Breast epithelium (tissue), 4 donors: ENCODE results near the gene UNC93B1. TPM values are rescaled to one million over a fixed set of nuclear protein-coding genes. Genes with fewer than 3 reads are reported as not detected.
A peak's percentile ranks its signal among the peaks of the same experiment; 100 is the strongest.

Experiments
- DNase-seq, 2 donors: peaks; one replicate each; pipeline ENCODE4 v3.0.0-alpha.2; 2019; ENCODE audit warnings: low spot score in 2 of 2
- H3K27ac ChIP-seq, 2 donors: fragments of 200-600 bp; sonication (generic) in 1 of 2; one replicate each; pipeline ENCODE4 v1.5.1; 2016 to 2019; ENCODE audit warnings: mild to moderate bottlenecking in 1 of 2
- H3K27me3 ChIP-seq, 2 donors: fragments of 200-600 bp; sonication (generic) in 1 of 2; one replicate each; pipeline versions ENCODE4 v1.5.1 to v1.6.0; 2017 to 2019; ENCODE audit warnings: control low read depth in 1 of 2, mild to moderate bottlenecking in 1 of 2
- H3K36me3 ChIP-seq: fragments of 200-600 bp; one replicate; pipeline ENCODE4 v1.5.1; 2019
- H3K4me1 ChIP-seq, 2 donors: fragments of 200-600 bp; sonication (generic); one replicate each; pipeline ENCODE4 v1.5.1; 2016 to 2019; ENCODE audit warnings: control low read depth in 1 of 2
- H3K4me3 ChIP-seq, 3 donors: fragments of 200-600 bp; sonication (generic); 1 replicate in 2 of 3; 2 replicates in 1 of 3; pipeline ENCODE4 v1.5.1; 2016 to 2019; ENCODE audit warnings: mild to moderate bottlenecking in 3 of 3, moderate library complexity in 2 of 3
- H3K9me3 ChIP-seq, 2 donors: fragments of 200-600 bp; sonication (generic) in 1 of 2; one replicate each; pipeline ENCODE4 v1.5.1; 2016 to 2019; ENCODE audit warnings: control low read depth in 1 of 2
- CTCF ChIP-seq, 3 donors: fragments of 450-650 bp; IDR thresholded peaks; one replicate each; pipeline ENCODE4 v1.5.1; 2016 to 2017; ENCODE audit warnings: antibody characterized with exemption in 3 of 3, mild to moderate bottlenecking in 3 of 3, moderate library complexity in 3 of 3
- POLR2A ChIP-seq: fragments of 450-650 bp; IDR thresholded peaks from one replicate; pipeline ENCODE4 v1.6.1; 2016; ENCODE audit warnings: antibody characterized with exemption, mild to moderate bottlenecking, moderate library complexity
- POLR2AphosphoS5 ChIP-seq, 3 donors: sonication (generic); formaldehyde crosslinking; IDR thresholded peaks; one replicate each; pipeline ENCODE4 v1.6.1; 2017; ENCODE audit warnings: antibody characterized with exemption in 3 of 3
- intact Hi-C: fragments of 100-400 bp; cut with DNase I; formaldehyde crosslinking; loops from one replicate; pipeline ENCODE4 v1.15.1; 2023; ENCODE audit warnings: low total_unique reads
- total RNA-seq, 3 donors: library from RNA; depleted of rRNA; stranded (reverse); fragments of >200 nt; gene quantifications; one replicate each; pipeline ENCODE4 v1.1.0, GENCODE V29; 2016

Gene UNC93B1
- total RNA-seq, 3 donors from 2014 or later = 40.3 to 63.7 (median 49.8) TPM

- no peak overlapping the region for H3K4me3 ChIP-seq
- H3K4me1 ChIP-seq = peaks cover 21% of the 10 kb centered on the region in 2 donors
- no peaks in the 10 kb centered on the region for H3K9me3 ChIP-seq
- no peak for DNase-seq
- TF ChIP-seq POLR2A (no peak), POLR2AphosphoS5 (IDR thresholded peaks at IDR 0.05) (no peak), CTCF (IDR thresholded peaks at IDR 0.05) (no peak)
- H3K27ac ChIP-seq = peak overlapping the region; percentile 5 to 54
- intact Hi-C loops = no loop called here
- no peaks in the 10 kb centered on the region for H3K27me3 ChIP-seq
- H3K36me3 ChIP-seq = no peaks in the 10 kb centered on the region
These were observed 12.4 kb upstream of the UNC93B1 start for GRCh38 chr11:68016161-68016903.

- H3K4me3 ChIP-seq = no peak overlapping the region
- H3K9me3 ChIP-seq = no peaks in the 10 kb centered on the region
- peak overlapping the region; percentile 95 to 98 for H3K27ac ChIP-seq
- intact Hi-C loops = no loop called here
- H3K27me3 ChIP-seq = no peaks in the 10 kb centered on the region
- peaks cover 26 to 28% of the 10 kb centered on the region in 2 donors for H3K4me1 ChIP-seq
- no peak for DNase-seq
- TF ChIP-seq POLR2AphosphoS5 (IDR thresholded peaks at IDR 0.05) (no peak), CTCF (IDR thresholded peaks at IDR 0.05) (no peak), POLR2A (no peak)
- no peaks in the 10 kb centered on the region for H3K36me3 ChIP-seq
These were observed 11.6 kb upstream of the UNC93B1 start for GRCh38 chr11:68015467-68015866.

GRCh38 chr11:68014947-68015447, 11.1 kb upstream of the UNC93B1 start:
- peak overlapping the region; percentile 95 to 98 for H3K27ac ChIP-seq
- H3K4me3 ChIP-seq = no peak overlapping the region
- H3K27me3 ChIP-seq = no peaks in the 10 kb centered on the region
- peaks cover 31 to 32% of the 10 kb centered on the region in 2 donors for H3K4me1 ChIP-seq
- H3K36me3 ChIP-seq = no peaks in the 10 kb centered on the region
- no peaks in the 10 kb centered on the region for H3K9me3 ChIP-seq
- intact Hi-C loops = no loop called here
- DNase-seq = no peak
- no peak for TF ChIP-seq POLR2A

- Histone ChIP-seq H3K27ac (peak overlapping the region; percentile 95 to 98), H3K9me3 (no peaks in the 10 kb centered on the region), H3K4me1 (peaks cover 35 to 36% of the 10 kb centered on the region in 2 donors), H3K27me3 (no peaks in the 10 kb centered on the region), H3K4me3 (peak overlapping the region in 1 of 3 donors; percentile 25), H3K36me3 (no peaks in the 10 kb centered on the region)
- TF ChIP-seq POLR2A = no peak
- peak in 1 of 3 donors; percentile 8 for TF ChIP-seq POLR2AphosphoS5 (IDR thresholded peaks at IDR 0.05)
- no peak for TF ChIP-seq CTCF (IDR thresholded peaks at IDR 0.05)
- intact Hi-C loops = no loop called here
- DNase-seq = peak in 1 of 2 donors; percentile 71
These were observed 10.5 kb upstream of the UNC93B1 start for GRCh38 chr11:68014157-68014946.

- no peaks in the 10 kb centered on the region for H3K36me3 ChIP-seq
- no peaks in the 10 kb centered on the region for H3K9me3 ChIP-seq
- DNase-seq = no peak
- H3K27me3 ChIP-seq = no peaks in the 10 kb centered on the region
- peak overlapping the region; percentile 95 to 98 for H3K27ac ChIP-seq
- H3K4me1 ChIP-seq = peaks cover 35 to 36% of the 10 kb centered on the region in 2 donors
- intact Hi-C loops = no loop called here
- TF ChIP-seq POLR2A = no peak
- no peak for TF ChIP-seq POLR2AphosphoS5 (IDR thresholded peaks at IDR 0.05)
- no peak for TF ChIP-seq CTCF (IDR thresholded peaks at IDR 0.05)
- H3K4me3 ChIP-seq = peak overlapping the region in 1 of 3 donors; percentile 22
These were observed 9.8 kb upstream of the UNC93B1 start for GRCh38 chr11:68013611-68014156.
